OCI-LY7 (cell line): ENCODE results near the gene JUNB. TPM values are rescaled to one million over a fixed set of nuclear protein-coding genes. Genes with fewer than 3 reads are reported as not detected.

Experiments
- BruUV-seq: library from RNA; stranded (reverse); fragments of 400-500 nt; replicated peaks from 2 replicates; lab custom pipeline; 2021; lab: Mats Ljungman, UMichigan
- CTCF ChIA-PET: fragments of 300-600 bp; sonication (Branson Sonifier 250); formaldehyde crosslinking; loops from one replicate; lab custom pipeline; 2022; ENCODE audit warnings: antibody characterized with exemption; ENCODE audit not compliant: unreplicated experiment; lab: Charles Lee
- POLR2A ChIA-PET: fragments of 300-600 bp; sonication (Branson Sonifier 250); formaldehyde crosslinking; loops from one replicate; lab custom pipeline; 2022; ENCODE audit warnings: antibody characterized with exemption; lab: Charles Lee
- DNase-seq: peaks from one replicate; pipeline ENCODE4 v3.0.0-alpha.2; 2015; ENCODE audit warnings: low spot score
- H2AFZ ChIP-seq: fragments of 200-600 bp; sonication (generic), shearing (Covaris generic); 2 replicates; pipeline ENCODE4 v1.6.1; 2014; ENCODE audit warnings: mild to moderate bottlenecking, antibody characterized with exemption, low read length, moderate library complexity
- H3K27ac ChIP-seq: fragments of 200-600 bp; sonication (generic); 2 replicates; pipeline ENCODE4 v1.5.1; 2014; ENCODE audit warnings: mixed run types, low read depth, mild to moderate bottlenecking, moderate library complexity, low read length, inconsistent platforms; ENCODE audit not compliant: poor library complexity, severe bottlenecking
- H3K36me3 ChIP-seq: fragments of 200-600 bp; sonication (generic); 2 replicates; pipeline ENCODE4 v1.6.1; 2014; ENCODE audit warnings: mild to moderate bottlenecking, antibody characterized with exemption, low read length, moderate library complexity, mixed read lengths; ENCODE audit not compliant: insufficient read depth
- H3K4me1 ChIP-seq: fragments of 200-600 bp; sonication (generic); 2 replicates; pipeline ENCODE4 v1.5.1; 2014; ENCODE audit warnings: mild to moderate bottlenecking, low read length; ENCODE audit not compliant: insufficient read depth, poor library complexity, severe bottlenecking
- H3K4me2 ChIP-seq: fragments of 200-600 bp; sonication (generic); 2 replicates; pipeline ENCODE4 v1.6.1; 2014; ENCODE audit warnings: mild to moderate bottlenecking, low read length
- H3K4me3 ChIP-seq: fragments of 200-600 bp; sonication (generic); 2 replicates; pipeline ENCODE4 v1.5.1; 2014; ENCODE audit warnings: mild to moderate bottlenecking, low read depth, low read length; ENCODE audit not compliant: poor library complexity, severe bottlenecking
- H3K79me2 ChIP-seq: fragments of 200-600 bp; sonication (generic); 2 replicates; pipeline ENCODE4 v1.6.1; 2016; ENCODE audit warnings: low read depth, mild to moderate bottlenecking, low read length, moderate library complexity, mixed read lengths; ENCODE audit not compliant: insufficient read depth
- H3K9me2 ChIP-seq: fragments of 200-600 bp; sonication (generic); 2 replicates; pipeline ENCODE4 v1.6.1; 2016; ENCODE audit warnings: mild to moderate bottlenecking, low read length, mixed read lengths; ENCODE audit not compliant: insufficient read depth
- H3K9me3 ChIP-seq: fragments of 200-600 bp; sonication (generic); 2 replicates; pipeline ENCODE4 v1.6.1; 2014; ENCODE audit warnings: mild to moderate bottlenecking, mixed run types, low read length, mixed read lengths
- H4K20me1 ChIP-seq: fragments of 200-600 bp; sonication (generic); 2 replicates; pipeline ENCODE4 v1.6.1; 2014; ENCODE audit warnings: mild to moderate bottlenecking, antibody characterized with exemption, low read length, moderate library complexity, mixed read lengths; ENCODE audit not compliant: insufficient read depth
- CTCF ChIP-seq: fragments of 200-600 bp; sonication (generic); conservative IDR thresholded peaks from 2 replicates; pipeline ENCODE4 v1.5.1; 2014; ENCODE audit warnings: mild to moderate bottlenecking, antibody characterized with exemption, low read length, moderate library complexity, mixed read lengths
- EZH2phosphoT487 ChIP-seq: fragments of 200-600 bp; sonication (generic); IDR thresholded peaks from 2 replicates; pipeline ENCODE4 v1.6.1; 2018; ENCODE audit warnings: low read depth, borderline replicate concordance, mild to moderate bottlenecking, mixed run types, antibody characterized with exemption, low read length, moderate library complexity, mixed read lengths
- intact Hi-C: fragments of 100-400 bp; cut with micrococcal nuclease; formaldehyde crosslinking; loops from one replicate; pipeline ENCODE4 v1.10.0; 2022; ENCODE audit not compliant: unreplicated experiment
- total RNA-seq, 2 experiments: library from RNA; depleted of rRNA in 1 of 2; stranded (reverse); fragments of >200 nt in 1 of 2; shearing (Covaris generic) in 1 of 2; gene quantifications; 2 replicates each; pipeline ENCODE4 v1.2.3, GENCODE V29; 2014 to 2022

JUNB gene
- total RNA-seq, 2 experiments from 2014 or later: 31.8 to 45.5 TPM

- Histone ChIP-seq H4K20me1 (no peaks in the 10 kb centered on the region), H3K79me2 (no peaks in the 10 kb centered on the region), H3K4me3 (peak overlapping the region; percentile 69), H3K36me3 (no peaks in the 10 kb centered on the region), H3K4me2 (peak overlapping the region; percentile 96), H3K9me2 (no peaks in the 10 kb centered on the region), H3K9me3 (no peaks in the 10 kb centered on the region), H3K27ac (peak overlapping the region; percentile 56), H2AFZ (peak overlapping the region; percentile 81; the same call in 1 of the 2 replicates), H3K4me1 (peaks cover 54% of the 10 kb centered on the region)
- ChIA-PET CTCF (interaction anchor here (1.1 to 2.8 kb wide), 2 partner anchors 14 to 17 kb away, joined by 5 to 20 read pairs; partner anchors contain the start of gene JUNB), POLR2A (interaction anchor here (0.6 kb wide), 1 partner anchor 97 kb away, joined by 3 read pairs; the partner anchor contains the start of gene DHPS)
- DNase-seq: no peak
- TF ChIP-seq CTCF (no peak), EZH2phosphoT487 (no peak)
- BruUV-seq: no TSS peak
- intact Hi-C loops: no loop called here
Measured at GRCh38 chr19:12778905-12779161, 12.5 kb upstream of the JUNB start.

- Histone ChIP-seq H3K9me2 (no peaks in the 10 kb centered on the region), H3K4me1 (peaks cover 59% of the 10 kb centered on the region), H3K9me3 (no peaks in the 10 kb centered on the region), H3K27ac (peak overlapping the region; percentile 56), H2AFZ (peak overlapping the region; percentile 81; the same call in 1 of the 2 replicates), H3K36me3 (no peaks in the 10 kb centered on the region), H3K4me3 (peak overlapping the region; percentile 69), H4K20me1 (no peaks in the 10 kb centered on the region), H3K4me2 (peak overlapping the region; percentile 96), H3K79me2 (no peaks in the 10 kb centered on the region)
- no TSS peak for BruUV-seq
- TF ChIP-seq EZH2phosphoT487: no peak
- TF ChIP-seq CTCF: peak; percentile 42
- intact Hi-C loops: no loop called here
- POLR2A ChIA-PET: interaction anchor here (0.6 kb wide), 1 partner anchor 98 kb away, joined by 3 read pairs; the partner anchor contains the start of gene DHPS
- DNase-seq: peak; percentile 23
- CTCF ChIA-PET: interaction anchor here (2.8 kb wide), 1 partner anchor 13 kb away, joined by 20 read pairs; the partner anchor contains the start of gene JUNB
Measured at GRCh38 chr19:12779162-12779993, 11.9 kb upstream of the JUNB start.

GRCh38 chr19:12782174-12782423 is 9.2 kb upstream of the JUNB start:
- peak overlapping the region; percentile 62 for H3K4me3 ChIP-seq
- POLR2A ChIA-PET: interaction anchor here (0.7 to 1.0 kb wide), 3 partner anchors 9 to 106 kb away, joined by 3 to 5 read pairs (median 3); partner anchors contain the start of gene JUNB
- CTCF ChIA-PET: no interaction called here

More at GRCh38 chr19:12782174-12782423, 9.2 kb upstream of the JUNB start:
- Histone ChIP-seq H3K4me2 (peak overlapping the region; percentile 67), H4K20me1 (no peaks in the 10 kb centered on the region), H3K4me1 (peaks cover 78% of the 10 kb centered on the region), H3K9me3 (no peaks in the 10 kb centered on the region), H2AFZ (peak overlapping the region; percentile 63), H3K36me3 (no peaks in the 10 kb centered on the region), H3K27ac (peak overlapping the region; percentile 22), H3K9me2 (no peaks in the 10 kb centered on the region), H3K79me2 (no peaks in the 10 kb centered on the region)
- BruUV-seq: no TSS peak
- DNase-seq: no peak
- TF ChIP-seq CTCF (no peak), EZH2phosphoT487 (no peak)
- intact Hi-C loops: no loop called here
